BLaER1 treated with 17β-estradiol and CSF1 and Interleukin-3, amounts not matched to agents 10 nM and 100 nM (cell line): Measurements from ENCODE around the gene ANKRD6.

Source experiments
- H3K27ac ChIP-seq, 11 experiments: shearing (Covaris generic); formaldehyde crosslinking; 2 replicates each; pipeline ENCODE4 v1.8.1; 2022
- H3K27me3 ChIP-seq, 11 experiments: shearing (Covaris generic); formaldehyde crosslinking; 2 replicates each; pipeline ENCODE4 v1.8.1; 2022
- H3K36me3 ChIP-seq, 11 experiments: shearing (Covaris generic); formaldehyde crosslinking; 2 replicates each; pipeline ENCODE4 v1.8.1; 2022
- H3K4me1 ChIP-seq, 10 experiments: shearing (Covaris generic); formaldehyde crosslinking; 2 replicates each; pipeline ENCODE4 v1.8.1; 2022
- H3K4me2 ChIP-seq, 11 experiments: shearing (Covaris generic); formaldehyde crosslinking; 2 replicates each; pipeline ENCODE4 v1.8.1; 2022
- H3K4me3 ChIP-seq, 10 experiments: shearing (Covaris generic); formaldehyde crosslinking; 2 replicates each; pipeline ENCODE4 v1.8.1; 2022
- H3K9ac ChIP-seq, 11 experiments: shearing (Covaris generic); formaldehyde crosslinking; 2 replicates each; pipeline ENCODE4 v1.8.1; 2022
- H3K9me3 ChIP-seq, 11 experiments: shearing (Covaris generic); formaldehyde crosslinking; replicated peaks in 1 of 11; 2 replicates each; pipeline ENCODE4 v1.8.1; 2022
- H4K20me1 ChIP-seq, 11 experiments: shearing (Covaris generic); formaldehyde crosslinking; 2 replicates each; pipeline ENCODE4 v1.8.1; 2022
- Cebpa-rat ChIP-seq, 11 experiments: shearing (Covaris generic); IDR thresholded peaks; 2 replicates each; pipeline ENCODE4 v1.8.1; 2022

The ANKRD6 gene

GRCh38 chr6:89655122-89655521, 222.2 kb downstream of the ANKRD6 start:
- Histone ChIP-seq H3K9me3 (no peaks in the 10 kb centered on the region), H3K4me3 (no peak overlapping the region), H3K4me1 (no peaks in the 10 kb centered on the region), H3K4me2 (no peak overlapping the region), H3K27me3 (no peaks in the 10 kb centered on the region), H3K9ac (no peak overlapping the region), H3K36me3 (peaks cover 25 to 96% (median 84%) of the 10 kb centered on the region in 11 experiments), H3K27ac (no peak overlapping the region), H4K20me1 (no peaks in the 10 kb centered on the region)
- no peak for TF ChIP-seq Cebpa-rat (IDR thresholded peaks at IDR 0.05)

GRCh38 chr6:89657445-89658158, 224.7 kb downstream of the ANKRD6 start:
- Histone ChIP-seq H3K9me3 (no peaks in the 10 kb centered on the region), H4K20me1 (no peaks in the 10 kb centered on the region), H3K27ac (no peak overlapping the region), H3K9ac (no peak overlapping the region), H3K4me3 (no peak overlapping the region), H3K4me2 (no peak overlapping the region), H3K4me1 (no peaks in the 10 kb centered on the region), H3K36me3 (peaks cover 35 to 96% (median 82%) of the 10 kb centered on the region in 11 experiments; a peak in 21 of 22 replicates), H3K27me3 (no peaks in the 10 kb centered on the region)
- TF ChIP-seq Cebpa-rat (IDR thresholded peaks at IDR 0.05), result no peak

- H4K20me1 ChIP-seq, result no peaks in the 10 kb centered on the region
- no peak overlapping the region for H3K9ac ChIP-seq
- H3K4me3 ChIP-seq, result no peak overlapping the region
- H3K4me1 ChIP-seq, result no peaks in the 10 kb centered on the region
- H3K27ac ChIP-seq, result no peak overlapping the region
- no peak overlapping the region for H3K4me2 ChIP-seq
- no peaks in the 10 kb centered on the region for H3K27me3 ChIP-seq
- no peaks in the 10 kb centered on the region for H3K9me3 ChIP-seq
- H3K36me3 ChIP-seq, result peaks cover 45 to 96% (median 75%) of the 10 kb centered on the region in 11 experiments; a peak in 21 of 22 replicates
- no peak for TF ChIP-seq Cebpa-rat (IDR thresholded peaks at IDR 0.05)
Observed at GRCh38 chr6:89660981-89661380, 228.0 kb downstream of the ANKRD6 start.

GRCh38 chr6:89661559-89661958, 228.6 kb downstream of the ANKRD6 start:
- H3K27ac ChIP-seq, result no peak overlapping the region
- H3K4me1 ChIP-seq, result no peaks in the 10 kb centered on the region
- no peaks in the 10 kb centered on the region for H4K20me1 ChIP-seq
- no peaks in the 10 kb centered on the region for H3K9me3 ChIP-seq
- H3K4me2 ChIP-seq, result no peak overlapping the region
- no peak overlapping the region for H3K9ac ChIP-seq
- H3K4me3 ChIP-seq, result no peak overlapping the region
- no peak for TF ChIP-seq Cebpa-rat (IDR thresholded peaks at IDR 0.05)
- H3K36me3 ChIP-seq, result peaks cover 48 to 96% (median 72%) of the 10 kb centered on the region in 11 experiments; a peak in 21 of 22 replicates
- H3K27me3 ChIP-seq, result no peaks in the 10 kb centered on the region

- no peaks in the 10 kb centered on the region for H3K9me3 ChIP-seq
- H4K20me1 ChIP-seq, result no peaks in the 10 kb centered on the region
- H3K27me3 ChIP-seq, result no peaks in the 10 kb centered on the region
- no peak overlapping the region for H3K27ac ChIP-seq
- peaks cover 40 to 96% (median 71%) of the 10 kb centered on the region in 11 experiments; a peak in 21 of 22 replicates for H3K36me3 ChIP-seq
- H3K4me2 ChIP-seq, result no peak overlapping the region
- H3K9ac ChIP-seq, result no peak overlapping the region
- H3K4me1 ChIP-seq, result no peaks in the 10 kb centered on the region
- no peak for TF ChIP-seq Cebpa-rat (IDR thresholded peaks at IDR 0.05)
- no peak overlapping the region for H3K4me3 ChIP-seq
Observed at GRCh38 chr6:89662659-89663223, 229.8 kb downstream of the ANKRD6 start.

GRCh38 chr6:89667872-89668556, 235.1 kb downstream of the ANKRD6 start:
- Histone ChIP-seq H3K9ac (no peak overlapping the region), H3K36me3 (peaks cover 27 to 93% (median 59%) of the 10 kb centered on the region in 11 experiments), H3K4me3 (no peak overlapping the region), H3K4me2 (no peak overlapping the region), H3K9me3 (no peaks in the 10 kb centered on the region), H3K27ac (no peak overlapping the region), H4K20me1 (no peaks in the 10 kb centered on the region), H3K27me3 (no peaks in the 10 kb centered on the region), H3K4me1 (no peaks in the 10 kb centered on the region)
- no peak for TF ChIP-seq Cebpa-rat (IDR thresholded peaks at IDR 0.05)

- Histone ChIP-seq H3K9me3 (no peaks in the 10 kb centered on the region), H3K4me3 (no peak overlapping the region), H3K36me3 (peaks cover 23 to 88% (median 57%) of the 10 kb centered on the region in 11 experiments), H3K4me1 (no peaks in the 10 kb centered on the region), H3K27ac (no peak overlapping the region), H4K20me1 (no peaks in the 10 kb centered on the region), H3K4me2 (no peak overlapping the region), H3K27me3 (no peaks in the 10 kb centered on the region), H3K9ac (no peak overlapping the region)
- TF ChIP-seq Cebpa-rat (IDR thresholded peaks at IDR 0.05), result no peak
Observed at GRCh38 chr6:89669002-89669401, 236.1 kb downstream of the ANKRD6 start.

- H3K27ac ChIP-seq, result no peak overlapping the region
Observed at GRCh38 chr6:89670935-89671565, 238.1 kb downstream of the ANKRD6 start.

More at GRCh38 chr6:89670935-89671565, 238.1 kb downstream of the ANKRD6 start:
- no peak for TF ChIP-seq Cebpa-rat (IDR thresholded peaks at IDR 0.05)
- Histone ChIP-seq H3K36me3 (peaks cover 35 to 88% (median 67%) of the 10 kb centered on the region in 11 experiments), H4K20me1 (no peaks in the 10 kb centered on the region; a peak in 1 of 22 replicates), H3K9ac (no peak overlapping the region), H3K4me3 (no peak overlapping the region), H3K4me2 (no peak overlapping the region), H3K27me3 (no peaks in the 10 kb centered on the region), H3K9me3 (no peaks in the 10 kb centered on the region), H3K4me1 (no peaks in the 10 kb centered on the region)
